Stimulated activated naive CD8-positive, alpha-beta T cell treated with anti-CD3 and anti-CD28 coated beads, Interleukin-15, Interleukin-2, amounts not matched to agents 100 U/mL and 50 U/mL, for 24 hours (primary cell): Measurements from ENCODE around the gene CHST1.

Experiments used
- ATAC-seq: fragments of 150-1000 bp; cut with Tn5 transposase; one replicate; pipeline ENCODE4 v1.10.0; 2021
- DNase-seq: peaks from one replicate; pipeline ENCODE4 v3.0.0; 2021

CHST1 gene

GRCh38 chr11:45659818-45660160, 5.6 kb downstream of the CHST1 start:
- ATAC-seq (no peak), DNase-seq (no peak)

GRCh38 chr11:45659031-45659817, 6.2 kb downstream of the CHST1 start:
- no peak for DNase-seq
- no peak for ATAC-seq

DNA sequence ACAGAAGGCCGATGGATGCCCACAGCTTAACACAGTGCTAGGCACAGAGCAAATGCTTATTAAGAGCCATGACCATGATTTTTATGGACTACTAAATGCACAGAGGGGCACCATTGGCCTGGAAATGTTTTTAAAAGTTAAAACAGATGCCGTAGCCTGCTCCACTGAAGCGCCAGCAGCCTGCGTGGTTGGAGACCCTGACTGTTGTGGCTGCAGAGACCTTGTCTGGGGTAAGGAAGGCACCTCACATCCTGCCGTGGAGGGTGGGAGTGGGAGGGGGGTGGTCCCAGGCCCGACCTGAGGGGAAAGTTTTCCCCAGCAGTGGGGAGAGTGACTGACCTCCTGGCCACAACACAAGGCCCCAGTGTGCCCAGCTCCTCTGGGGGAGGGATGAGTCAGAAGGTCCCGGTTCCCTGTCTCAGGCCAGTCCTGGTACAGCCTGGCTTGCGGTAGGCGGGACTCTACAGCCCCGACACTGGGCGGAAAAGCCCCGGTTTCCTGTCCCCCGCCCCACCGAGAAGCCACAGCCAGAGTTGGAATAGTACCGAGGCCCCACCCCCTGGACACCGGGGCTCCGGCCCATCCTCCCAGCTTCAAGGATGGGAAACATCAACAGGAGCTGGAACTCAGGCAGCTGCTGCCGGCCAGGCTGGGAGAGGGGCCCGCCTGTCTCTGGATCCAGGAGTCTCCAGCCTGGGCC, 7.0 kb downstream of the CHST1 start:
- DNase-seq (peak; percentile 55), ATAC-seq (peak; percentile 76)

- no peak for ATAC-seq
- no peak for DNase-seq
Measured at GRCh38 chr11:45657496-45658260, 7.7 kb downstream of the CHST1 start.

- ATAC-seq, result no peak
- no peak for DNase-seq
Measured at GRCh38 chr11:45655831-45656230, 9.6 kb downstream of the CHST1 start.

- DNase-seq (peak; percentile 81), ATAC-seq (no peak)
Measured at GRCh38 chr11:45655347-45655756, 10.1 kb downstream of the CHST1 start.

DNA sequence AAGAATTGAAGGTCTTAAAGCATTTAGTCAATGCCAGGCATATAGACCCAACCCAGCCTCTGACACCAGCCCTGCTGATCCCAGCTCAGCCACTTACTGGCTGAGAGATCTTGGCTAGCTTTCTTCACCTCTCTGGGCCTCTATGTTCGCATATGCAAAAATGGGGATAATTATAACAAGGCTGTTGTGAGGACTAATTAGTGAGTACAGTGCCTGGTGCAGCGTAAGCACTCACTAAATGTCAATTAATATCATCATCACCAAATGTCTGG, 10.5 kb downstream of the CHST1 start:
- no peak for DNase-seq
- ATAC-seq, result no peak

DNA sequence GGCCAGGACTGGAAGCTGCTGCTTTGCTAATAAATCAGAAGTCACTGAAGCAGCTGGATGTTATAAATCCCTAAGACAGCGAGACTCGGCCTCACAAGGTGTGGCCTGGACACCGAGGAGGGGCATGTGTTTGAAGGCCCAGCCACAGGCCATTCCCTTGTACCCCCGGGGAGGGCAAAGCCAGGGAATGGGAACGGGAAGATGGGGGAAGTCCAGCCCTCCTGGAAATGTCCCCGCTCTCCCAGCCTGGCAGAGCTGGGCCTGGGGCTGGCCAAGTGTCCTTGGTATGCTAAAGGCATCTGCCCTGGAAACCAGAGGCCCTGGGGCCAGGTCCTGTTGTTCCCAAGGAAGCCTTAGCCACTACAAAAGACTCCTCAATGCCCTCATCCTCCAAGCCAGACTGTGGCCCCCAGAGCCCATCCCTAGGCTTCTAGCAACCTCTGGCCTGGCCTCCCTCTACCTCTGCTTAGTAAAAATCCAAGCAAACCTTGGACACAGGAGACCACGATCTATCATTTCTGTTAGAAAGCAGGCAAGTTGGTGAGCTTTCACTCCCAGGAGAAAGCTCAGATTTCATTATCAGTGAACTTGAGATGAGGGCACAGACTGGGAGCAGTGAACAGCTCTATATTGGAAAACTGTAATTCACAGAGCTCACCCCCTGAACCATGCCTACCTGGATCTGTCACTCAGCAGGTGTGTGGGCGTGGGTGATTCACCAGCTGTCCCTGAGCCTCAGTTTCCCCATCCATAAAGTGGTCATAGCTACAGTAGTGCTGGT, 11.0 kb downstream of the CHST1 start:
- DNase-seq, result no peak
- no peak for ATAC-seq

GRCh38 chr11:45653277-45653676, 12.1 kb downstream of the CHST1 start:
- ATAC-seq, result no peak
- no peak for DNase-seq

DNA sequence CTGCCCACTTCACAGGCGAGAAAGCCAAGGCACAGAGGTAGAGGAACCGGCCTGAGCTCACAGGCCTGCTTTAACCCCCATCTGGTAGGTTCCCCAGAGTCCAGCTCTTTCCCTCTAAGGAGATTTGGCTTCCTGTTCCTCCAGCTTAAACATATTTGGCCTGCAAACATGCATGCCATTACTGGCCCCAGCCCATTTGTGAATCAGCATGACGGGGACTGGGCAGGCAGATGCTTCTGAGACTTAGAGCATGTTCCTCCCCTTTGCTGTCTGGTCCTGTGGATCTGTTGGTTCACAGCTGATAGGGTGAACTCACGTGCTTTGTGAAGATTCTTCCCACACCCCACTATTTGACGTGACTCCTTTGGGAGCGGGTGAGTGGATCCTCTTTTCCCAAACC, 12.6 kb downstream of the CHST1 start:
- DNase-seq (no peak), ATAC-seq (no peak)

GRCh38 chr11:45651841-45652749, 13.3 kb downstream of the CHST1 start:
- no peak for DNase-seq
- no peak for ATAC-seq

- ATAC-seq, result no peak
- no peak for DNase-seq
Measured at GRCh38 chr11:45651156-45651555, 14.3 kb downstream of the CHST1 start.

DNA sequence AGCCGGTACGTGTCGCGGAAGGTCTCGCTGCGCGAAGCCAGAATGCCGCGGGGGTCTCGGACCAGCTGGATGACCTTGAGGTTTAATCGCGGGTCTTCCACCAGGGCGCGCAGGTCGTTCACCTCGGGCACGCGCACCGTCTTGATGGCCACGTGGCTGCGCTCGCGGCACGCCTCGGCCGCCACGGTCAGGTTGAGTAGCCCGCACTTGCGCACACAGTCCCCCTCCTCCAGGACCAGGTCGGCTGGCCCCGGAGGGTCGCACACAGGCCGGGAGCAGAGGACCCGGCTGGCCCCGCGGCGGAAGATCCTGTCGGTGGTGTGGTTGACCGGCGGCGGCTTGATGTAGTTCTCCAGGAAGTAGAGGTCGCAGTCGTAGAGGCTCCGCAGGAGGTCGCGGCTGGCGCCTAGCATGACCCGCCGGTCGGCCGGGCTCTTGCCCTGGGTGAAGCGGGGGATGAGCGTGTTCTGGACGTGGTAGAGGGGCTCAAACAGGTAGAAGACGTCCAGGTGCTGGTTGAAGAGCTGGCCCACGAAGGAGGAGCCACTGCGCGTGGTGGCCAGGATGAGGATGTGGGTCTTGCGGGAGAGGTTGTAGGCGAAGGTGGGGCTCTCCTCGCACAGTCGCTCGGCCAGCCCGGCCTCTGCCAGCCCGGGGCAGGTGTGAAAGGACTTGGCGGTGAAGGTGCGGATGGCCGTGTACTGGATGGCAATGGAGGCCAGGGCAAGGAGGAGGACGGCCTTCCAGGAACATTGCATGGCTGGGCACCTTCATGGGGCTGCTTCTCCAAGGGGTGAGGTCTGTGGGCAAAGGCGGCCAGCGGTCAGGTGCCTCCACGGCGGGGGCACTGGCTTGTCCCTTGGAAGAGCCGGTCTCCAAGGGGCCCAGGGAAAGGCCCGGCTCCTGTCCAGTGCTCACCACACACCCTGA, 15.0 kb downstream of the CHST1 start:
- DNase-seq (no peak), ATAC-seq (no peak)

DNA sequence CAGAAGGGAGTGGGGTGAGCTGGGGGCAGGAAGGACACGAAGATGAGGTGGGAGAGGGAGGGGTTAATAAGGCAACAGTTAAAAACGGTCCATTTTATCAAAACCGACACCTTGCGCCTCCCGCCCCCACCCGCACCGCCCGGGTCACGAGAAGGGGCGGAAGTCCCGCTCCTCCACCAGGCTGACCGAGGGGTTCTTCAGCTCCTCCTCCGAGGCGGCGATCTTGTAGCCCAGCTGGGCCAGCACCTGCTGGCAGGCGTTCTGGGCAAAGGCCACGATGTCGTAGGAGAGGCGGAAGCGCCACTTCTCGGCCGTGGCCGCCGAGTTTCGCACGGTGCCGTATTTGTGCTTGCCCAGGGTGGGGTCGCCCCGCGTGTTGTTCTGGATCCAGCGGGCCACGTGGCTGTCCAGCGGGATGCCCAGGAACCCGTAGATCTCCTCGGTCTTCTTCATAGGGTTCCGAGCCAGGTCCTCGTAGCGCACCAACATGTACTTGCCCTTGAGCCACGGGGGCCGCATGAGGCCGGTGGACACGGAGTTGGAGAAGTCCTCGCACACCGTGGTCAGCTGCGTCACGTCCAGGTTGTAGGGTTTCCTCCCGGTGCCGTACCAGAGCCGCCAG, 15.8 kb downstream of the CHST1 start:
- DNase-seq, result no peak
- ATAC-seq, result no peak

GRCh38 chr11:45648931-45649330, 16.5 kb downstream of the CHST1 start:
- ATAC-seq, result no peak
- no peak for DNase-seq

DNA sequence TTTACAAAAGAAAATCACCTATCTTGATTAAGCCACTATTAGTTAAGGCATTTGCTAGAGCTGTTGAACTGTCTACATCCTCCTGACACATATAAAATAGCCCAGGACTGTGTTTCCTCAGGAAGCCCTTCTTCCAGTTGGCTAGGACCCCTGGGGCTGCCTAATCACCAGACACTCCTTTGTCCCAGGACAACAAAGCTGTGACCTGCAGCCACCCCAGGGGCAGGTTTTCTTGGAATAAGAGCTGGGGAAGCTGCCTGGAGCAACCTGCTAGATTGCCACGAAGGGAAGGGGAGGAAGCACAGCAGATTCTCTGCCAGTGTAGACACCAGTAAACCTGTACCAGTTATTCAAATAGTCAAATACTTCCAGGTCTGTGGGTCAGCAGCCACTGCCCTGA, 17.6 kb downstream of the CHST1 start:
- DNase-seq (no peak), ATAC-seq (no peak)

DNA sequence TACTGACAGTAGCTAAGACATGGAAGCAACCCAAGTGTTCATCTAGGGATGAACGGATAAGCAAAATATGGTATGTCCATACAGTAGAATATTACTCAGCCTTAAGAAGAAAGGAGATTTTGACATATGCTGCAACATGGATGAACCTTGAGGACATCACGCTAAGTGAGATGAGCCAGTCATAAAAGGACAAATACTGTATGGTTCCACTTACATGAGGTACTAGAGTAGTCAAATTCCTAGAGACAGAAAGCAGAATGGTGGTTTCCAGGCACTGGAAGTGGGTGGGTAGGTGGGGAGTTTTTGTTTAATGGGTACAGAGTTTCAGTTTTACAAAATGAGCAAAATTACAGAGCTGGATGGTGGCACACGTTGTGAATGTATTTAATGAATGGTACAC, 18.1 kb downstream of the CHST1 start:
- ATAC-seq (peak; percentile 40), DNase-seq (no peak)

- ATAC-seq, result no peak
- no peak for DNase-seq
Measured at GRCh38 chr11:45646275-45646927, 19.0 kb downstream of the CHST1 start.
